HG02798 (cell line): ENCODE data around the gene COA6.
A peak's percentile ranks its signal among the peaks of the same experiment; 100 is the strongest.

ENCODE experiments used
- ATAC-seq: cut with Tn5 transposase; IDR thresholded peaks from one replicate; pipeline ENCODE4 v1.9.1; 2021; ENCODE audit warnings: mild to moderate bottlenecking; ENCODE audit not compliant: unreplicated experiment, poor library complexity

The COA6 gene, protein sequence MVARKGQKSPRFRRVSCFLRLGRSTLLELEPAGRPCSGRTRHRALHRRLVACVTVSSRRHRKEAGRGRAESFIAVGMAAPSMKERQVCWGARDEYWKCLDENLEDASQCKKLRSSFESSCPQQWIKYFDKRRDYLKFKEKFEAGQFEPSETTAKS

DNA sequence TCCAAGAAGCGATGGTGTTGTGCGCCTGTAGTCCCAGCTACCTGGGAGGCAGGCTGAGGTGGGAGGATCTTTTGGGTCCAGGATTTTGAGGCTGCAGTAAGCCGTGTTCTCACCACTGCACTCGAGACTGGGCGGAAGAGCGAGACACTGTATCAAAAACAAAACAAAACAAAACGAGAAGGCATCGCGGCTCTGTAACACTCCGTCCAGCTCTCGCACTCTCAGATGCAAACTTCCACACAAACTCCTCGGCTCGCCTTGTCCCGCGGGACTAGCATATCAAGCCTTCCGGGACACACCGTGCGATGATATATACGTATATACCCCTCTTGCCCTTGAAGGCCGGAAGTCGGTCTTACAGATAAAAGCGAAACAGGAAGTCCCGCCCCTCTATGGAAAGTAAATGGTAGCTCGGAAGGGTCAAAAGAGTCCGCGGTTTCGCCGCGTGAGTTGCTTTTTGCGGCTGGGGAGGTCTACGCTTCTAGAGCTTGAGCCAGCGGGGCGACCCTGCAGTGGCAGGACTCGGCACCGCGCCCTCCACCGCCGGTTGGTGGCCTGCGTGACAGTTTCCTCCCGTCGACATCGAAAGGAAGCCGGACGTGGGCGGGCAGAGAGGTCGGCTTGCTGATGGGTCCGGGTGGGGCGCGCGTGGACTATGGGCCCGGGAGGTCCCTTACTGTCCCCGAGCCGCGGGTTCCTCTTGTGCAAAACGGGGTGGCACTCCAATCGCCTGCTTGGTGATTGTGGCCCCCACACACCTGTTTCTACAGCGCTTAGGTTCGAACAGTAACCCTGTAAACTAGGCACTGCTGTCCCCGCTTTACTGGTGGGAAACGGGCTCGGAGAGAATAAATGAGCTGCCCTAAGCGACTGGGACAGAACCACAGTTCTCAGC is at the start of gene COA6:
COA6 (plus strand) TSS at position 393 of the 895 bp plus-strand sequence; CDS start at position 404, 11 bp downstream.
- ATAC-seq: peak; percentile 92

DNA sequence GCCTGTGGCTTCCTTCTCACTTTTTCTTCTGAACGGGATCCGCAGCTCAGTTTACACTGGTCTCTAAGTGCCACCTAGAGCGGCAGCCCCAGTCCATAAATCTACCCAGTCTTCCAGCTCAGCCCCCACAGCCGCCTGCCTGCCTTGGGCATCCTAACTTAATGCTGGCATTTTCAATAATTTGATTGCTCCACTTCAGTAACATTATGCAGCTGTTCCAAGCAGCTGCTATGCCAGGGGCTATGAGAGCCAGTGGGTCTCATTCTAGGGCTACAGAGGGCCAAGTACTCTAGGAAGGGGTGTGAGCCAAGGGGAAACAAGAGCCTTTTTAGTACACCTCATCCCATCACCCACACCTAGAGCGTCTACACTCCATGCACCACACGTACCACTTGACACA is 48.4 kb upstream of the COA6 start:
- ATAC-seq: no peak

DNA sequence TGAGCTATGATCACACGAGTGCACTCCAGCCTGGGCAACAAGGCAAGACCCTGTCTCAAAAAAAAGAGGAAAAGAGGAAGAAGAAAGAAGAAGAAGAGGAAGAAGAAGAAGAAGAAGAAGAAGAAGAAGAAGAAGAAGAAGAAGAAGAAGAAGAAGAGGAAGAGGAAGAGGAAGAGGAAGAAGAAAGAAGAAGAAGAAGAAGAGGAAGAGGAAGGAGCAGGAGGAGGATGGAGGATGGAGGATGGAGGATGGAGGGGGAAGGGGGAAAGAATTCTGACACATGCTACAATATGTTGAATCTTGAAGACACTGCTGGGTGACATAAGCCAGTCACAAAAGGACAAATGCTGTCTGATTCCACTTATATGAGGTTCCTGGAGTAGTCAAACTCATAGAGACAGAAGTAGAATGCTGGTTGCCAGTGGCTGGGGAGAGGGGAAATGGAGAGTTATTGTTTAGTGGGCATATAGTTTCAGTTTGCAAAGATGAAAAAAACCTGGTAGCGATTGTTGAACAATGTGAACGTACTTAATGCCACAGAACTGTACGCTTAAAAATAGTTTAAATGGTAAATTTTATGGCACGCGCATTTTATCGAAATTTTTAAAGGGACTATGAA is 47.3 kb upstream of the COA6 start:
- ATAC-seq: peak; percentile 45

DNA sequence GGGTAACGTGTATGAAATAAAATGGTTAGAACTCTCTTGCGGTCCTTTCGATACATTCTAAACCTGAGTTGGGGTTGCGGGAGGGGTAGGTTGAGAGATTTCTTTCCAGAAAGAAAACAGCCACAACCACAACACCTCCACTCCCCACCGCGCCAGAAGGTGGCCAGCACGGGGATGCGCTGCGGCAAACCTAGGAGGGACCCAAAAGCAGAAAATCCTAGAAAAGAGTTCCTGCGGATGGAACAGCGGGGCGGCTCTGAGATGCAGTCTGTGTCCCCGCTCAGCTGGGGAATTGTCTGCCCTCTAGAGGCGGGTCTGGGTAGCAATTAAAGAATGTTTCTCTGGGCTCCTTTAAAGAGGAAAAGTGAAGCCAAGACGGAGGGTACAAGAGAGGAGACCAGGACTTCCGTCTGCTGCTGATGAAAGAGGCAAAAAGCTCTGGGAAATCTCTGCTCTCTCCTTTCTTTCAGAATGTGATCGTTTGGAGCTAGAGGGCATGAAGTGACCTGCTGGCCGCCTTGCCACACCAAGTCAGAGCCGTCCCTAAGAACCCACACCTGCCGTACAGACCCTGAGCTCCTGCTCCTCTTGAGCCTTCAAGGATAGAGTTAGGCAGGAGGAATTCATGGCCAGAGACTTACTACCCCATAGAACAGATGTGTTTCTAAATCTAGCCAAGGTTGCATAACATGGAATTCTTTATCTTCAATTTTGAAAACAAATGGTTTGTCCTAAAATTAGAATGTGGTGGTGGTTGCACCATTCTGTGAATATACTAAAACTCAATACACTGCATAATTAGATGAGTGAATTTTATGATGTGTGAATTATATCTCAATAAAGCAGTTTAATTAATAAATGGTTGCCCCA is 46.5 kb upstream of the COA6 start:
- peak; percentile 84 for ATAC-seq

DNA sequence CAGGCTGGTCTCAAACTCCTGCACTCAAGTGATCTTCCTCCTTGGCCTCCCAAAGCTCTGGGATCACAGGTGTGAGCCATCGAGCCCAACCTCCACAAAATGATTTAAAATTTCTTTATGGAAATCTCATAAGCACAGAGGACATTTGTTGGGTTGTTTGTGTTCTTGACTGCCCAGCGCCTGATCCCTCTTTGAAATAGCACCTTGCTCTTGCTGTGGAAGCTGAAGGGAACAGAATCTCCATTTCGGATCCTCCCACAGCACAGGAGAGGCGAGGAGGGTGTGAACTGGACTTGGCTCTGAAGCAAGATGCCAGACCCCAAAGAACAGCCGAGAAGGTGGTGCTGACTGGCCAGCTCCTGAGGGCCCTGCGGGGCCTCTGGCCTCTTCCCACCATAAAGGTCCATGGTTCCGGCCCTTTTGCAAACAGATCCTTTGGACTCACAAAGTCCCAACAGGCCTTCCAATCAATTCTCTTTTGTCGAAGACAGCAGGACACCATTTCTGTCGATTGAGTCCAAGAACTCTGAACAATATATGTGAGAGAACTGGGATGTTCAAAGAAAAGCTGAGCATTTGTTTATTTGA is 45.6 kb upstream of the COA6 start:
- ATAC-seq: no peak

DNA sequence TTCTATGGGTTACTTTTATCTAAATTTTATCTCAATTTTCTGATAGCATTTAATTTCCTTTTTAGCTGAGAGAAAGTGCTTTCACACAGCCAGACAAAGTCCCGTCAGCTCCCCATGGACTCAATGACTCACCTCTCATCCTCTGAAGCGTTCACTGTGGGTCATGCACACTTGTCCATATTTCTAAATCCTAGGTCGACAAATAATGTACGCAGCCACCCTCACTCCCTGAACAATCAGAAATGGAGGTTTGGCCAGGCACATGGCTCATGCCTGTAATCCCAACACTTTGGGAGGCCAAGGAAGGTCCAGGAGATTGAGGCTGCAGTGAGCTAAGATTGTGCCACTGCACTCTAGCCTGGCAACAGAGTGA is 42.4 kb upstream of the COA6 start:
- ATAC-seq: no peak

DNA sequence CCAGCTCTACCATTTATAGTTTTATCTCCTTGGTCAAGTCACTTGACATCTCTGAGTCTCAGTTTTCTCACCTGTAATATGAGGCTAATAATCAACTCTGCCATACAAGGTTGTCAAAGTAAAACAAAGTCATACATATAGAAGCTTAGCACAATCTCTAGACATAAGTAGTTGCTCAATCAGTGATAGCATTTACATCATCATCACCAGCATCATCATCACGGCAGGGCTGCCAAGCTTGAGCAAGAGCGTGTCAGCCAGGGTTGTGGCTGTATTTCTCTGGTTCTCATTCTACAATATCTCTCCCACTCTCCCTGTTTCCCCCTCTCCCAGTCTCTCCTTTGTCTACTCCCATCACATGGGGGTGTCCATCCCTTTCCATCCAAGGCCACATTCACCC is 41.7 kb upstream of the COA6 start:
- no peak for ATAC-seq

DNA sequence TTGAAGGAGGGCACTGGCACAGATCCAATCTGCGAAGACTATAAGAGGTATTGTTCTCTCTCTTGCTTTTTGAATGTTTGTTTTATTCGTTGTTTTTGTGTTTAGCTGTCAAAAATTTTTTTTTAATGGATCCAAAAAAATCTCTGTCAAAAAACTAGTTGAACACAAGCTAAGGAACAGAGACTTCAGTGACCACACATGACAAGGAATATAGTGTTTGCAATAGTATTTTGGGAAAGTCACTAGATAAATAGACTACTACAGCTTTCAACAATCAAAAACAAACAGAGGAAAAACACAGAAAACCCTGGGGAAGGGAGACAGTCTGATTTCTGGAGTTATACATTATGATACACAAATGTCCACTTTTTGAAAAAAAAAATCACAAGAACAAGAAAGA is 36.9 kb upstream of the COA6 start:
- ATAC-seq: no peak

DNA sequence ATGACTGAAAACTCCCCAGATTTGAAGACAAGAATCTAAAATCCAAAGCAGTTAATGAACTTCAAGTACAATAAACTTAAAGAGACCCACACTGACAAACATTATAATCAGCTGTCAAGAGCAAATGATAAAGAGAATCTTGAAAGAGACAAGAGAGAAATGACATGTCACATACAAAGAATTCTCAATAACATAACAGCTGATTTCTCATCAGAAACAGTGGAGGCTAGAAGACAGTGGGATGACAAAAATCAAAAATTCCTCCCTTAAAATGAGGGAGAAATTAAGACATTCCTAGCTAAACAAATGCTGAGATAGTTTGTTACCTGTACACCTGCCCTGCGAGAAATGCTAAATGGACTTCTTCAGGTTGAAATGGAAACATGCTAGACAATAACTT is 36.0 kb upstream of the COA6 start:
- ATAC-seq: no peak

DNA sequence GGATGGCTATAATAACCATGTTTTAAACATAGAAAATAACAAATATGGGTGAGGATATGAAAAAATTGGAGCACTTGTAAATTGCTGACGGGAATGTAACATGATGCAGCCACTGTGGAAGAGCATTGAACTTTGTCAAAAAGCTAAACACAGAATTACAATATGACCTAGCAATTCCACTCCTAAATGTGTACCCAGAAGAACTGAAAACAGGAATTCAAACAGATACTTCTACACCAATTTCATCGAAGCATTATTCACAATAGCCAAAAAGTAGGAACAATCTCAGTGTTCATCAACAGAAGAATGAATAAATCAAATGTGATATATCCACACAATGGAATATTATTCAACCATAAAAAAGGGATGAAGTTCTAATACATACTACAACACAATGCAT is 32.7 kb upstream of the COA6 start:
- ATAC-seq: no peak

DNA sequence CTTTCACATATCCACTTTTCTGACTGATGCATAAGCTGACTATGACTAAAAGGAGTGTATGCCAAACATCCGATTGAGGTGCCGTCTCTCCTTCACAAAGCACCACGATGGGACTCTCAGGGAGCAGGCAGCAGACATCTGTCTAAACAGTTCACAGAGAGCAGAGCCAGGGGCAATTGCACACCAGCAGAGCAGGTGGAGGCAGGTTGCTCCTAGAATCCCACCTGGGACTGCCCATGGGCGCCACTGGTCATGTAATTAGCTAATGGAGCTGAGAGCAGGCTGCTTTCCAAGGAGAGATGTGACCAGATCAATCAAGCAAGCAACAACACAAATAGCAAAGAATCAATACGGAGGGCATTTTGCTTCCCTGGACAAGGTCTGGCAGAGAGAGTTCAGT is 30.5 kb upstream of the COA6 start:
- ATAC-seq: no peak

DNA sequence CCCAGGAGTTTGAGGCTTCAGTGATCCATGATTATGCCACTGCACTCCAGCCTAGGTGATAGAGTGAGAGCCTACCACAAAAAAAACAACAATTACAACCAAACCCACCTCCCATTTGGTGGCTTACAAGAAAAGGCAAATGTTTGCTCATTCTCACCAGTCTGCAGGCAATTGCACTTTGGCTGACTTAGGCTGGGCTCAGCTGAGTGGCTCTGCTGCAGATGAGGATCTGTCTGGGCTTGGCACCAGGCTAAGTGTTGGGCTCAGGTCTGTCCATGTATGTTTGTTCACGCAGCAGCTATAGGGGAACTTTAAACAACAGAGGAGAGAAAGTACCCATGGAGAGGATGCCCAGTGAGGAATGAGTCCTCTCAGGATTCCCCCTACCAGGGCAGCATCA is 28.0 kb upstream of the COA6 start:
- ATAC-seq: no peak

DNA sequence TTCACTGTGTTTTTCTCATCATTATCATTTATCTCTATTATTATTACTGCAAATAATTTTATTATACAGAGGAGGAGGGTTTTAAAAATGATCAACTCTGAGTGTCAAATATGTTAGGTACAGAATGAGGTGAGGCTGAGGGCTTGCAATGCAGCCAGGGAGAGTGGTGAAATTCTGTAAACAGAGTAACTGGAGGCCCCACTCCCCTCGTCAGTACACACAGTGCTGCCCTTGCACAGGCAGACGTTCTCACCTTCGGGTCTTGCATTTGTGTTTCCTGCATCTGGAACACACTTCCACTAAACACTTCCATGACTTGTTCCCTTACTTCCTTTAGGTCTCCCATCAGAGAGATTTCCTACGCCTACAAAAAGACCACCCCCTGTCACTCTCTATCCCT is 24.3 kb upstream of the COA6 start:
- ATAC-seq: no peak

DNA sequence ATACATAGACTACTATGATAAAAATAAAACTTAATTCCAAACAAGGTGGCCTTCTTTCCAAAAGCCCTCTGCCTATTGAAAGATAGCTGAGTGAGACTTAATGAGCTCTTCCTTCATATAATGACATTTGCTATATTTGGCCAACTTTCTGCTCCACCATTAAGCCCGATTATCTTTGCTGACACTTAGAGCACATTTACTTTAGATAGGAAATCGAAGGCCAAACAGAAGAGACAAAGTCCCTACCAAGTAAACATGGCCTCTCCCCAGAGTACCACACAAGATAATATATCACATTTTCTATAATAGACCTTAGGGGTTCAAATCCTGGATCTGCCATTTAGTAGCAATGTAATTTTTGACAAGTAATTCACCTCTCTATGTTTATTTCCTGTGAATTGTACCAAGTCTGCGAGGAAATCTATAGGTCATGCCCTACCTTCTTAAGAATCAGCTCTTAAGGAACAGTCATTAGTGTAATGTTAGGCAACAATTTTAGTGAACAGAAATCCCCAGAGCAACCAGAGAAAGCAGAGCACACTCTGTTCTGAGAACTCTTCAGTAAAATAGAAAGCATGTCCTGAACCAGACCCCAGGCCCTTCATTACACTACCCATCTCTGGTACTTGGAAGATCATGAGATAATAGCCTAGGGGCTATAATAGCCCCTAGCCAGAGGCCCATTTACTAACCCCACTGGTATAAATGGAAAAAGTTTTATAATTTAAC is 17.3 kb upstream of the COA6 start:
- ATAC-seq: no peak

DNA sequence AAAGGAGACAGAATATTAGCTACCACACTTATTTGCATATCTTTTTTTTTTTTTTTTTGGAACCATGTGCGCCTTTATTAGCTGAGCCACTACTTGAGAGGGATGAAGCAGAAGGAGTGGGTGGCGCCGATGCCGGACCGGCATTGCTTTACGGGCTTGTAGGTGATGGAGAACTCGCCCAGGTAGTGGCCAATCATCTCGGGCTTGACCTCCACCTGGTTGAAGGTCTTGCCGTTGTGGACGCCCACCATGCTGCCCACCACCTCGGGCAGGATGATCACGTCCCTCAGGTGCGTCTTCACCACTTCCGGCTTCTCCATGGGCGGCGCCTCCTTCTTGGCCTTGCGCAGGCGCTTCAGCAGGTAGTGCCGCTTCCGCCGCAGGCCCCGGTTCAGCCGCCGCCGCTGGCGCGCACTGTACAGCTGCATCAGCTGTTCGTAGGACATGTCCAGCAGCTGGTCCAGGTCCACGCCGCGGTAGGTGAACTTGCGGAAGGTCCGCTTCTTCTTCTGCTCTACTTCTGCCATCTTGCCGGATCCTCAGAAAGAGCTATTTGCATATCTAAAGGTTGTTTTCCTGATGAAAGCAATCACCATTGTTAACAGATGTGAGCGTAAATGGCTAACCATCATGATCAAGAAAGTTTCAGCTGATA is 16.5 kb upstream of the COA6 start:
- ATAC-seq: peak; percentile 83

DNA sequence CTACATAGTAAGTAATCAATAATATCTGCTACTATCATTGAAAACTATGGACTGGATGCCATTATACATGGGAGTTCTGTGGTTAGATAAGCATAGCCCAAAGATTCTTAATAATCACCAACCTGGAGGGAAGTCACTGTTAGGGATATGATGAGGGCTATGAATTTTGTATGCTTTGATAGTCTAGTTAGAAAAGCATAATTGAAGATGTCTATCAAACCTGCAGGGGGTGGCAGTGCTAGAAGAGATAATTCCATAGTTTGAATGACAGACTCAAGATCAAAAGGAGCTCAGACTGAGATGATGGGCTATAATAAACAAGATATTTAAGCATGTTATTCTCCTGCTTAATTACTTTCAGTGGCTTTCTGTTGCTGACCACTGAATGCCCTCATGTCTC is 15.4 kb upstream of the COA6 start:
- ATAC-seq: no peak

DNA sequence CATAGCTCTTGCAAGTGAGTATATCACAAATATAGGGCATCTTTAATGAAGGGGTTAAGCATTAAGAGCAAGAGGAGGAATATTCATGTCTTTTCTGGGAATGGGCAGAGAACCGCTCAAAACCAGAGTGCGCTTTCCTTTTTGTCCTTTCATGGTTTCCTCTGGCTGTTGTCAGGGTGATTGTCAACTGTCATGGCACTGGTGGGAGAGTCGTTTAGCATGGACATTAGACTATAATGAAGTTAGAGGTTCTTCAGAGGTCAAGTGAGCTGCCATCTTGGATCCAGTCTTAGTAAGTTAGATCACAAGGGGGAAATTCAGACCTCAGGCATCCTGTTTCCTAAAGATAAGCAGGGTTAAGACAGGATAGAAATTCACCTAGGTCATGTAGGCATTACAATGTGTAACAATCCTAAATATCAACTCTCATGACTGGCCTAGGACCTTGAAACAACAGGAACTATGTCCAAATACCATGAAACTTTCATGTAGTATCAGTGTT is 12.1 kb upstream of the COA6 start:
- no peak for ATAC-seq

DNA sequence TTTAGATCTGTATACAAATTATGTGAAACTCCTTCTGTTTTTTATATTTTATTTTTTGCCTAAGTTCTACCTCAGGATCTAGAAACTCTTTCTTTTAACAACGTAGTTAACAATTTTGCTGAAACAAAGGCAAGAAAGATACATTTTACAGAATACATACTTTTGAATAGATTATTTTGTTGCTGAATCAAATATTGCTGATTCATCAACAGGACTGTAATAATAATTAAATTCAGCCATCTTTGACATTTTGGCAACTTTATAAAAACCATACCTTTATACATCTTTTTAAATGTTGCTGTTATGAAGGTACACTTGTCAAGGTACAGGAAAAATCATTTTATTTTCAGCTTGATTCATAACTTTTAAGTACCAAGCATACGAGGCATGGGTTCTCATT is 10.7 kb upstream of the COA6 start:
- no peak for ATAC-seq
